Measurements from ENCODE around the gene NEK6.

DNA sequence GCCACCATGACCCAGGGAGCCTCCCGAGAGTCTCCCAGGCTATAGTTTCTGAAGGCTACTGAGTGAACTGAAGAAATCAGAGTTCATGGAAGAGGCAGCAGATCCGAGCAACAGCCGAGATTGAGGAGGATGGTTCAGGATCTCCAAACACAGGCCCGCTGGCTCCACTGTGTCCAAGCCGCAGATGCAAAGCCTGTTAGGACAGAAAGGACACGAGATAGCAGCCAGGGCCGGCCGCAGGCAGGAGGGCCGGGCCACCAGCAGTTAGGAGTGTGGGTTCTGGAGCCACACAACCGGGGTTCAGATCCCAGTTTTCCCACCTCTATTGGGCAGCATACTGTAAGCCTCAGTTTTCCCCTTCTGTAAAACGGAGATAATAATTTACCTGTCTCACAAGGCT lies 27.7 kb downstream of the NEK6 start:
- TF ChIP-seq, protein P1, sequence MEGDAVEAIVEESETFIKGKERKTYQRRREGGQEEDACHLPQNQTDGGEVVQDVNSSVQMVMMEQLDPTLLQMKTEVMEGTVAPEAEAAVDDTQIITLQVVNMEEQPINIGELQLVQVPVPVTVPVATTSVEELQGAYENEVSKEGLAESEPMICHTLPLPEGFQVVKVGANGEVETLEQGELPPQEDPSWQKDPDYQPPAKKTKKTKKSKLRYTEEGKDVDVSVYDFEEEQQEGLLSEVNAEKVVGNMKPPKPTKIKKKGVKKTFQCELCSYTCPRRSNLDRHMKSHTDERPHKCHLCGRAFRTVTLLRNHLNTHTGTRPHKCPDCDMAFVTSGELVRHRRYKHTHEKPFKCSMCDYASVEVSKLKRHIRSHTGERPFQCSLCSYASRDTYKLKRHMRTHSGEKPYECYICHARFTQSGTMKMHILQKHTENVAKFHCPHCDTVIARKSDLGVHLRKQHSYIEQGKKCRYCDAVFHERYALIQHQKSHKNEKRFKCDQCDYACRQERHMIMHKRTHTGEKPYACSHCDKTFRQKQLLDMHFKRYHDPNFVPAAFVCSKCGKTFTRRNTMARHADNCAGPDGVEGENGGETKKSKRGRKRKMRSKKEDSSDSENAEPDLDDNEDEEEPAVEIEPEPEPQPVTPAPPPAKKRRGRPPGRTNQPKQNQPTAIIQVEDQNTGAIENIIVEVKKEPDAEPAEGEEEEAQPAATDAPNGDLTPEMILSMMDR (IDR thresholded peaks at IDR 0.05) = no peak
- no peak for TF ChIP-seq POLR2A (IDR thresholded peaks at IDR 0.05)

All from body of pancreas (tissue), 4 donors.